GM12891 (cell line): ENCODE measurements around the gene PRRX2.

Source experiments
- PAX5 ChIP-seq: IDR thresholded peaks from 2 replicates; pipeline ENCODE4 v1.6.1; 2011; ENCODE audit warnings: low read length, moderate library complexity, mild to moderate bottlenecking; ENCODE audit not compliant: insufficient read depth, severe bottlenecking
- POLR2A ChIP-seq: IDR thresholded peaks from 2 replicates; pipeline ENCODE4 v1.6.1; 2011; ENCODE audit warnings: low read depth, low read length, control low read depth
- POLR2AphosphoS5 ChIP-seq: IDR thresholded peaks from 2 replicates; pipeline ENCODE4 v1.6.1; 2011; ENCODE audit warnings: low read depth, low read length, control low read depth
- POU2F2 ChIP-seq: IDR thresholded peaks from 2 replicates; pipeline ENCODE4 v1.6.1; 2011; ENCODE audit warnings: low read depth, mild to moderate bottlenecking, control low read depth, low read length, moderate library complexity
- SPI1 ChIP-seq: IDR thresholded peaks from 2 replicates; pipeline ENCODE4 v1.6.1; 2011; ENCODE audit warnings: low read depth, low read length, control low read depth
- TAF1 ChIP-seq: IDR thresholded peaks from 2 replicates; pipeline ENCODE4 v1.6.1; 2011; ENCODE audit warnings: low read depth, low read length, control low read depth

DNA sequence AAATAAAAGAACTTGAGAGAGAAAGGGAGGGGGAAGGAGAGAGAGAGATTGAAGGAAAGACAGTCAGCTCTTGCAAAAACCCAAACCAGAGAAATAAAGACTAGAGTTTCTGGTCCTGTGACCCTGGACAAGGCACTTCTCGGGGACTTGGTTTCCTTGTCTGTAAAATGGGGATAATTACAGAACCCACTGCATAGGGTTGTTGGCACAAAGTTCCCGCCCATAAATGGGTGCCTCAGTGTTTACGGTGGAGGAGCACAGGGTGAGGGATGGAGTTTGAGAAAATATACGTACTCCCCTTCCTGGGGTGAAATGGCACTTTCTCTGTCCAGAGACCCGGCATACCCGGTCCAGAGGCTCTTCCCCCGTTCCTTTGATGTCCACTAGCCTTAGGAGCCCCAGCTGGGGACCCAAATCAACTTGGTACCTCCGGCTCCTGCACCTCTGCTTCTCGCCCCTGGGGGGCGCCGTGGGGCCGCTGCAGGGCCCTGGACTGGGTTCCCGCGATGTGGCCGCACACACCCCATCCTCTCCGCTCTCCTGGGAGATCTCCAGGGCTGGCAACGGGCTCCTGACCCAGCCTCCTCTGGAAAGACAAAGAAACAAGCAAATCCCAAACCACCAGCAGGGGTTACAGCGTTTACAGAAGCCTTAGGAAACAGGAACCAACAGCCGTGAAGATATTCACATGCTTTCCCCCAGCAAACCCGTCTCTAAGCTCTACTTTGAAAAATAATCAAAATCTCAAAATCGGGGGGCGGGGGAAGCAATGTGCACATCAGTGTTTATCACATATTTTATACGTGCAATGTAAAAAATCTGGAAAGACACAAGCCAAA lies 61.1 kb downstream of the PRRX2 start:
- TF ChIP-seq POLR2AphosphoS5 (no peak), POLR2A (no peak), TAF1 (no peak), SPI1 (no peak), PAX5 (no peak), POU2F2 (no peak)
